ENCODE measurements around the gene SLC30A4.
A peak's percentile ranks its signal among the peaks of the same experiment; 100 is the strongest.
"Not testable (repeated sequence)": the region's sequence is repeated elsewhere in the genome, so short reads cannot be mapped to it uniquely, and the experiment has no call there.

SLC30A4 gene, protein sequence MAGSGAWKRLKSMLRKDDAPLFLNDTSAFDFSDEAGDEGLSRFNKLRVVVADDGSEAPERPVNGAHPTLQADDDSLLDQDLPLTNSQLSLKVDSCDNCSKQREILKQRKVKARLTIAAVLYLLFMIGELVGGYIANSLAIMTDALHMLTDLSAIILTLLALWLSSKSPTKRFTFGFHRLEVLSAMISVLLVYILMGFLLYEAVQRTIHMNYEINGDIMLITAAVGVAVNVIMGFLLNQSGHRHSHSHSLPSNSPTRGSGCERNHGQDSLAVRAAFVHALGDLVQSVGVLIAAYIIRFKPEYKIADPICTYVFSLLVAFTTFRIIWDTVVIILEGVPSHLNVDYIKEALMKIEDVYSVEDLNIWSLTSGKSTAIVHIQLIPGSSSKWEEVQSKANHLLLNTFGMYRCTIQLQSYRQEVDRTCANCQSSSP

DNA sequence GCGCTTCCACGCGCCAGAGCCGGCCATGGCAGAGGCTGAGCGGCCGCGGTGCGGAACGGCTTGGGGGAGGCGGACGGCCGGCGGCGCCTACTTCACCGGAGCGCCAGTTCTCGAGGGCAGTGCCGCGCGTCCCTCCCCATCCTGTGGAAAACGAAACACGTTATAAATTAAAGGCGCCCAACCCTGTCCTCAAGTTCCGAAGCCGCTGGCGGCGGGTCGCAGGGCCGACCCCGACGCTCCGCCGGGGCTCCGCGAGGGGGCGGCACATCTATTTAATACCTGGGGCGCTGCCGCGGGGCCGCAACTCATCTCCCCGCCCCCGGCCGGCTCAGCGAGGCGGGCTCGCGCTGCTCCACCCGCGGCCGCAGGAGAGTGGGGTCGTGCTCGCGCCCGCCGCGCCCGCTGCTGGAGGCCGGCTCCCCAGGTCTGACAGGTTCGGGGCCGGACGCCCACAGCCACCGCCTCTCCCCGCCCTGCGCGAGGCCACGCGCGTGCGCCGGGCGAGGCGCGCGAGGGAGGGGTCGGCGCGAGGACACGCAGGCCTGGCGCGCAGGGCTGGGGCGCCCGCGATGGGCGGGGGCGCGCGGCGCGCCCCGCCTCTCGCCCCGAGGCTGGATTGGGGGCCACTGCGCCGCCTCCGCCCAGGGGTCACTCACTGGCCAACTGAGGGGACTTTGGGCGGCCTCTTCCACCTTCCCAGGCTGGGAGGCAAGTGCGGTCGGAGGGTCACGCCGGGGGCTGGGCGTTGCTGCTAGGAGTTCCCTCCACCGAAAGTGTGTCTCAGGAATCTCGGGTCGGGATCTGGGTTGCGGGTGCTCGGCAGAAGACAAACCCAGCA, at the start of gene SLC30A4:
Gene SLC30A4, minus strand, starts transcription at position 428 of the 838 bp plus-strand sequence. Its CDS starts 401 bp downstream, at position 27.
- no peak for DNase-seq

DNA sequence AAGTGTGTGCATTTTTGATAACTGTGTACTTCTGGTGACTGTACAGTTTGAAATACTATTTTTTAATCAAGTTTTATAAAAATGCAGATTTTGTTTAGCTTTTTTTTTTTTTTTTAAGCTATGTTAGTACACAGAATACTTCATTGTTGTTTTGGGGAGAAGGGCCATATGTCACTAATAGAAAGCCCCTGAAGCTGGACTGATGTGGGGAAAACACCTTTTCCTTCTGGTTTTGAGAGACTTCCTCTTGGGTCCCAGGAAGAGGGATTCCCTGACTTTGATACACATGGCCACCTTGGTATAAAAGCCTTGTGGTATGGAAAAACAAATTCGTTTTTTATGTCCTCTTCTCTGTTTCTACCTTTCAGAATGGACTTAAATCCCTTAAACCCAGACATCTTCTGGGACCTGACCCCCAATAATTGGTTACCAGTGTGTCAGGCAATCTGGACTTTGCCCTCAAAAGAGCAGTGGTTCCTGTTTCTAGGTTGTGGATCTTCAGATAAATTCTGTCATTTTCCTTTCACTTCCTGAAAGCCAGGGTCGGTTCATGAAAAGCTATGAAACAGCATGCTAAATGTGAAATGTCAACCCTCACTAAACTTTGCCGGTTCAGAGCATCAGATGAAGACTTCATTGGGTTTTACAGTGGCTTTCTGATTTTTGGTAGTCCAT, 33.5 kb upstream of the SLC30A4 start:
- DNase-seq = no peak

DNA sequence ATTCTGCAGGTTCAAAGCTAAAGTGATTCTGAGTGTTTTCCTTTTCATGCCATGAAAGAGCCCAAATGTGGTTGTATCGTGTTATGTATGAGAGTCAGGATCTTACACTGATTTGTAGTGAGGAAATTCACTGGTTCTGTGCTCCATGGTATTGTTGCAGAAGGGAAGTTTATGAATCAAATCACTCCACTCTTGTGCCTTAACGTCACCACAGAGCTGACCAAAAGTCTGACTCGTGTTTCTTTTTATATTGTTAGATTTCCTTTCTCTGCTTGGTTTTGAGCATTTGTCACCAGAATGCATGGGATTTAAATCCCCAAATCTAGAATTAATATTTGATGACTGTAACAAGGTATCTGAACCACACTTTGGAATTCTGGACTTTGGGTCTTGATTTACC, 29.1 kb upstream of the SLC30A4 start:
- no peak for DNase-seq

DNA sequence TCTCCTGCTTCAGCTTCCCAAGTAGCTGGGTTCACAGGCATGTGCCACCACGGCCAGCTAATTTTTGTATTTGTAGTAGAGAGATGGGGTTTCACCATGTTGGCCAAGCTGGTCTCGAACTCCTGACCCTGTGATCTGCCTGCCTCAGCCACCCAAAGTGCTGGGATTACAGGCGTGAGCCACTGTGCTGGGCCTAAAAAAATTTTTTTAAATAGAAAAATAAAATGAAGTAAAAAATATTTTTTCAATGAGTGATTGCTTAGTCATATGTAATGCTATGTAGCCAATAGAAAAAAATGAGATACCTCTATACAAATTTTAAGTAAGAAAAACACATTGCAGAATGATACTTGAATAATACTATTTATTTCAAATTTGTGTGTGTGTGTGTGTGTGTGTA, 27.9 kb upstream of the SLC30A4 start:
- DNase-seq = no peak

DNA sequence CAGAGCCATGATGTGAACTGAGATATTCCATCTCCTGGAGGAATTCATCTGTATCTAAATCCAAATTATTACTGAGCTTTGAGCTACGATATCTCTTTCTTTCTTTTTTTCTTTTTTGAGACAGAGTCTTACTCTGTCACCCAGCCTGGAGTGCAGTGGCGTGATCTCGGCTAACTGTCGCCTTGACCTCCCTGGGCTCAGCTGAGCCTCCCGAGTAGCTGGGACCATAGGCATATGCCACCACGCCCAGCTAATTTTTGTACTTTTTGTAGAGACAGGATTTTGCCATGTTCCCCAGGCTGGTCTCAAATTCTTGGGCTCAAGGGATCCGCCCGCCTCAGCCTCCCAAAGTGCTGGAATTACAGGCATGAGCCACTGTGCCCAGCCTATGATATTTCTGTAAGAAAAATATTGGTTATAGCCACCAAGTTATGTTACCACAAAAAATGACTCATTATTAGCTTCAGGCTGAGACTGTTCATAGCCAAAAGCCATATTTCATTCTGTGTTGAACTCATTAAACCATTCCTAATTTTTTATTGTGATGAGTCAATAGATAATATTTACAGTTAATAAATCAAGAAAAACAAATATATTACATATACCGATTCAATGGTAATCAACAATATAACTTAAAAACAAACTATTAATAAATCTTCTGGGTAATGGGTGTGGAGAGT, 27.1 kb upstream of the SLC30A4 start:
- no peak for DNase-seq

DNA sequence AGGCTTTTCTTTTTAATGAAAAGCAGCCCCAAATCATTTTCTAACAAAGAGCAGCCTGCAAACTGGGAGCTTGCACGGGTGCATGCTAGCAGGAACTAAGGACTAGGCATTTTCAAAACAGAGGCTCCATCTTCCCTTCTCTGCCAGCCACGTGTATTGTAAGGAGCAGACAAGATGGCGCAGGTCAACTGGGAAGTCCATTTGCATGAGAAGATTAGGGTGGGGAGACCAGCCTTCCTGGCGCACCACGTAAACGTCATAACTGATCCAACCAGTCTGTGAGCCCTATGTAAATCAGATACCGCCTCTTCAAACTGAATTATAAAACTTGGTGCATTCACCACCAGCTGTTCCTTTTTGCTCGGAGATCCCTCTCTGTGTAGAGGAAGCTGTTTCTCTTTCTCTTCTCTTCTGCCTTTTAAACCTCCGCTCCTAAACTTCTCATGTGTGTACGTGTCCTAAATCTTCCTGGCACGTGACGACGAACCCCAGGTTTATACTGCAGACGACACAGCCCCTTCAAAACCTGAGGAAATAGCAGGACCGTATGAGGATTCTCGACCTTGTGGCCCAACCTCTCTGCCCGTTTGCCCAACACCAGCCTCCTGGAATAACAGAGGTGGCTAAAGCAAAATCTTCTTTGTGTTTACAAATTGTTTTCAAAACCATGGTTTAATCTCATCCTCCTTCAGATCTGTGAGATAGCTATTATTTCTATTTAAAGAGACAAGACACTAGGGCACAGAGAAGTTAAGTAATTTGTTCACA, 26.4 kb upstream of the SLC30A4 start:
- no peak for DNase-seq

DNA sequence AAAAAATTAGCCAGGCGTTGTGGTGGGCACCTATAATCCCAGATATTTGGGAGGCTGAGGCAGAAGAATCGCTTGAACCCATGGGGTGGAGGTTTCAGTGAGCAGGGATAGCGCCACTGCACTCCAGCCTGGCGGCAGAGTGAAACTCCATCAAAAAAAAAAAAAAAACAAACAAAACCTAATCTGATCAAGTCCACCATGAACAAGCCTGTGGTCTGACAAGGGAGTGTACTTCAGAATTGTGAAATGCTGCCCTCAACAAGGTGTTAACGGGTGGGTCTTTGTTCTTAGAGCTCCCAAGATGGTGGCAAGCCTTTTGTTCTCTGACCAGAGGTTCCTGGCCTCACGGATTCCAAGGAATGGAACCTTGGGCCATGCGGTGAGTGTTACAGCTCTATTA, 24.2 kb upstream of the SLC30A4 start:
- no peak for DNase-seq

DNA sequence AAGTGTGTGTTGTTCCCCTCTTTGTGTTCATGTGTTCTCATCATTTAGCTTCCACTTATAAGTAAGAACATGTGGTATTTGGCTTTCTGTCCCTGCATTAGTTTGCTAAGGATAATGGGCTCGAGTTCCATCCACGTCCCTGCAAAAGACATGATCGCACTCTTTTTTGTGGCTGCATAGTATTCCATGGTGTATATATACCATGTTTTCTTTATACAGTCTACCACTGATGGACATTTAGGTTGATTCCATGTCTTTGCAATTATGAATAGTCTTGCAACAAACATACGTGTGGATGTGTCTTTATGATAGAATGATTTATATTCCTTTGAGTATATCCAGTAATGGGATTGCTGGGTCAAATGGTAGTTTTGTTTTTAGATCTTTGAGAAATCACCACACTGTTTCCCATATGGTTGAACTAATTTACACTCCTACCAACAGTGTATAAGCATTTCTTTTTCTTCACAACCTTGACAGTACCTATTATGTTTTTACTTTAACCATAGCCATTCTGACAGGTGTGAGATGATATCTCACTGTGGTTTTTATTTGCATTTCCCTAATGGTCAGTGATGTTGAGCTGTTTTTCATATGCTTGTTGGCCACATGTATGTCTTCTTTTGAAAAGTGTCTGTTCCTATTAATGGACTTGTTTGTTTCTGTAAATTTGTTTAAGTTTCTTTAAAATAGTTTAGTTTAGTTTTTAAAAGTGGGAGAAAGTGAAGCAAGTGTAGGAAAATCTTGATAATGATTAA, 21.9 kb upstream of the SLC30A4 start:
- no peak for DNase-seq

DNA sequence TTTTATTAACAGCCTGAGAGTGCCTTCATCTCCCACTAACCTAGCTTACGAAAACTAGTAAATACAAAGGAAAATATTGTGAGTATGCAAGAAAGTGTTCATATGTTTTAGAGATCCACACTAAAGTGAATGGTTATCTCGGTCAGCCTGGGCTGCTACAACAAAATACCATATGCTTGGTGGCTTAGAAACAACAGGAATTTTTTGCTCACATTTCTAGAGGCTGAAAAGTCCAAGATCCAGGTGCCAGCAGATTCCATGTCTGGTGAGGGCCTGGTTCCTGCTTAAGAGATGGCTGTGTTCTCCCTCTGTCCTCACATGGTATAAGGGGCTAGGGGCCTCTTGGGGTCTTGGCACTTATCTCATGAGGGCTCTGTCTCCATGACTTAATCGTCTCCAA, 20.5 kb upstream of the SLC30A4 start:
- DNase-seq = no peak

DNA sequence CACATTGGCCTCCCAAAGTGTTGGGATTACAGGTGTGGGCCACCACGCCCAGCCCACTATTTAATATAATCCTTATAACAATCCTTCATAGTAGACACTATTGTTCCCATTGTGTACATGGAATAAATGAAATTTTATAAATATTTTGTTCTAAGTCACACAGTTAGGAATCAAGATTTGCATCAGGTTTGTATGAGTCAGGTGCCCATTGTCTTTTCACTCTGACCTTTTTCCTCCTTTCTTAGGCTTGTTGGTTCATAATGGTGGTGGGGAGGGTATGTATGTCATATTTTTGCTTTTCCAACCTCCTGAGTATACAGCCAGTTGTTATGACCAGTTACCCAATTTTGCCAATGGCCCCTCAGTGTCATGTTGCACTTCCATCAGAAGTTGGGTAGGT, 18.0 kb upstream of the SLC30A4 start:
- DNase-seq = no peak

DNA sequence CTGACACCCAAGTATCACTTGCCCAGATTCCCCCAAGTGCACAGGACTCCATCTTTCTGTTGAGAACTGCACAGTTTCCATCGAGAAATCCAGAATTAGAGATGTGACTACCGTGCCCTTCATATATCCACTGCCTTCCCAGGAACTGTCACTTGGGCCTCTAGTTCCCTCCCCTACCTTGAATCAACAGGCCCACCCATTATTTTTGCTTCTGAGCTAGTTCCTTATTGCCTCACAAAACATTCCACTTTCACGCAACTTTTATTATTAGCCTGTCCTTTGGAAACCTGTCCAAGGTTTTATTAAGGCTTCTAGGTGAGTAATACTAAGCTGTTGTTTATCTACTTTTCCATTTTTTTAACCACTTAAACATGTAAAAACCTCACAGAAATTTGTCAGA, 17.1 kb upstream of the SLC30A4 start:
- no peak for DNase-seq

DNA sequence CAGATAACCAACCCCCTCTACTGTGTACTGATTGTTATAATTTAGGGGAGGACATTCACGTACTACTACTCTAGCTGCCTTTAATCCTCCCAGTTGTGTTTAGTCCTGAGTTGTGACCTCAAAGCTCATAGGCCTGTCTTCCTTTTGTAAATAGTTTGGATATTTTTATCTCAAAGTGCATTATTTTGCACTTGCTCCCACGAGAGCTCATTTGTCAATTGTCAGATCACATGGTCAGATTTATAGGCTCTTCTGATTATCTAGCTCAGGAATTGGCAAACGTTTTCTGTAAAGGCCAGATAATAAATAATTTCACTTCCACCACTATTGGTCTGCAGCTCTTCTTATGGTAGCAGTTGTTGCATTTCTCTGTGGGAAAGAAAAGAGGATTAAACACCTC, 14.4 kb upstream of the SLC30A4 start:
- no peak for DNase-seq

DNA sequence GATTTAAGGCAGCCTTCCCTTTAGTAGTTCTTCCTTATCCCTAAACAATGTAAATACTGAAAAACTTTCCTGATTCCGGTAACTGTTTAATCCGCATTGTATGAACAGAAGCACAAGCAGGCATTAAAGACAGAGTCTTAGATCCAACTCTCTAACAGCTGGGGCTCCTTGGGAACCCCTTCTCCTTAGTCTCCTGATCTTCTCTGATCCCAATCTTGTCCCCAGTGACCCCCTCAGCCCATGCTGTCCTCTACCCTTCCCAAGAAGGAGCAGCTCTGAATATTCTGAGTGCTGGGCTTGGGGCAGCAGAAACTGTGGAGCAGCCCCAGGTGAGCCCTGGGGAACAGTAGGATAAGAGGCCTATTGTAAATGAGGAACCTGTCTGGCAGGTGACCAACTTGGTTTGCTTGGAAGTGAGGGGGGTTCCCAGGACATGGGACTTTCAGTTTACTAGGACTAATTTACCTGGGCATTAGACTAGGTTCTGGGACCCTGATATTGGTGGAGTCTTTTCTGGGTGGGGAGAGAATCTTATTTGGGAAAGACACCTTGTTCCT, 13.0 kb upstream of the SLC30A4 start:
- DNase-seq = no peak

DNA sequence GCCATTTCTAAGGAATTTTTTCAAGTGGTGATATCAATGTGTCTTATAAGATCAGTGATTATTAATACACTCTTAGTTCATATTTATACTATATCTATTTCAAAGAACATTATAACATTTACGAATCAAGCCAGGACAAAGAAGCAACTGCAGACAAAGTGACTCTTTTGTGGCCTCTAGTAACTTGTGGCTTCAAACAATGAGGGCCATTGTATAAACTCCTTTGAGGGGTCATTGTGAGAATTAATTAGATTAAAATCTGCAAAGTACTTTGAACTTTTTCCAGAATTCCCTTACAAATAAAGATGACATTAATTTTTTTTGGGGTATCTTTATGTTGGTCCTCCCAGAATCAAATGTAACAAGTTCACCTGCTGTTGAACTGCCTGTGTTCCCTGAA, 12.3 kb upstream of the SLC30A4 start:
- DNase-seq = no peak

DNA sequence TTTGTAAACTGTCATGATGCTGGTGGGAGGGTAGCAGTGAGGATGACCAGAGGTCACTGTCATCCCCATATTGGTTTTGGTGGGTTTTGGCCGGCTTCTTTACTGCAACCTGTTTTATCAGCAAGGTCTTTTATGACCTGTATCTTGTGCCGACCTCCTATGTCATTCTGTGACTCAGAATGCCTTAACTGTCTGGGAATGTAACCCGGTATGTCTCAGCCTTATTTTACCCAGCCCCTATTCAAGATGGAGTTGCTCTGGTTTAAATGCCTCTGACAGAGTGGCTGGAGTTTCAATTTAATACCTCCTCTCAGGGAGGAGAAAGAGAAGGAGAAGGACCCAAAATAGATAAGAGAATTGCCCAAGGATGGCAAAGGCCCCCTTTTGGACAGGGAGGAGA, 10.3 kb upstream of the SLC30A4 start:
- DNase-seq = not testable (repeated sequence)

DNA sequence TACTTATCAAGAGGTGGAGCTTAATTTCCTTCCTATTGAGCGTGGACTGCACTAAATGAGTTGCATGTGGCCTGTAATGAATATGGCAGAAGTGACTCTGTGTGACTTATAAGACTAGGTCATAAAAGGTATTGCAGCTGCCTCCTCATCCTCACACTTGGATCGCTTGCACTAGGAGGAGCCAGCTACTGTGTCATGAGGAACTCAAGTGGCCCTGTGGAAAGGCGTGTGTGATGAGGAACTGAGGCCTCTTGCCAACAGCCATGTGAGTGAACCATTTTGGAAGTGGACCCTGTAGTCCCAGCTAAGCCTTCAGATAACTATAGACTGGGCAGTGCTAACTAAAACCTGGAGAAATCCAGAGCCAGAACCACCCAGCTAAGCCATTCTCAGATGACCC, 7.1 kb upstream of the SLC30A4 start:
- DNase-seq = no peak

DNA sequence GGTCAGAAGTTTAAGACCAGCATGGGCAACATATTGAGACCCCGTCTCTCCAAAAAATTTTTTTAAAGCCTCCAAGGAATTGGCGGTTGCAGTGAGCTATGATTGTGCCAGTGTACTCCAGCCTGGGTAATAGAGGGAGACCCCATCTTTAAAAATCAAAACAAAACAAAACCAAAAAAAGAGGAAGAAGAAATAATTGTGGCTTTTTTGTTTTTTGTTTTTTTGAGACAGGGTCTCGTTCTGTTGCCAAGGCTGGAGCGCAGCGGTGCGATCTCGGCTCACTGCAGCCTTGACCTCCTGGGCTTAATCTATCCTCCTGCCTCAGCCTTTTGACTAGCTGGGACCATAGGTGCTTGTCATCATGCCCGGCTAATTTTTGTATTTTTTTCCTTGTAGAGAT, 4.5 kb upstream of the SLC30A4 start:
- DNase-seq = no peak

DNA sequence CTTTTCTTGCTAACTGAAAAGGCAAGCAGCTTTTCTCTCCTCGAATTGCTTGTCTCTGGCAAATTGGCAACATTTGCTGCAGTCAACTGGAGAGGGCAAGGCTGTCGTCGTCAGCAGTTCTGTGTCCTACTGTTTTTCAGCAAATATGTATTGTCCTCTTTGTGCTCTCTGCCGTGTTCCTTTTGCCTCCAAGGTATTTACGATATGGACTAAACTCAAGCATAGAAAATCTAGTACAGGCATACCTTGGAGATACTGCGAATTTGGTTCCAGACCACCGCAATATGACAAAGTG, 558 bp upstream of the SLC30A4 start:
- no peak for DNase-seq

DNA sequence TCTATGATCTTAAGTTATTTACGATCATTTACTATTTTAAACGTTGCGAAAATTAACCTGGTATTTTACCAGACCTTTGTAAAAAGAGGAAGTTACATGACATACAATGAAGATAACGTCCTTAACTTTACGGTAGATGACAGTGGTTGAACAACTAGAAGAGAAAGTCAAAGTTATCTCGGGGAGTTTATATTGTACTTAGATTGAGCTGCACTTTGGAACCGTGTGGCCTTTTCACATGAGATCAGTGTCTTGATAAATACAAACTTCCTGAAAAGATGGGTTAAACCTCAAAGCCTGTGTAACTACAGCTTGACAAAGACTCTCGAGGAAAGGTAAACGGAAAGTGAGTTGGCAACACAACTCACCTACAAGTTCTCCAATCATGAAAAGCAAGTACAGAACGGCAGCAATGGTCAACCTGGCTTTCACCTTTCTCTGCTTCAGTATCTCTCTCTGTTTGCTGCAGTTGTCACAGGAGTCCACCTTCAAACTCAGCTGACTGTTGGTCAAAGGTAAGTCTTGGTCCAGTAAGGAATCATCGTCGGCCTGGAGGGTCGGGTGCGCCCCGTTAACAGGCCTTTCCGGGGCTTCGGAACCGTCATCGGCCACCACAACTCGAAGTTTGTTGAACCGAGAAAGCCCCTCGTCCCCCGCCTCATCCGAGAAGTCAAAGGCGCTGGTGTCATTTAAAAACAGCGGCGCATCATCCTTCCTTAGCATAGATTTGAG, 793 bp downstream of the SLC30A4 start:
- peak in 1 of 2 experiments; percentile 11 for DNase-seq

DNA sequence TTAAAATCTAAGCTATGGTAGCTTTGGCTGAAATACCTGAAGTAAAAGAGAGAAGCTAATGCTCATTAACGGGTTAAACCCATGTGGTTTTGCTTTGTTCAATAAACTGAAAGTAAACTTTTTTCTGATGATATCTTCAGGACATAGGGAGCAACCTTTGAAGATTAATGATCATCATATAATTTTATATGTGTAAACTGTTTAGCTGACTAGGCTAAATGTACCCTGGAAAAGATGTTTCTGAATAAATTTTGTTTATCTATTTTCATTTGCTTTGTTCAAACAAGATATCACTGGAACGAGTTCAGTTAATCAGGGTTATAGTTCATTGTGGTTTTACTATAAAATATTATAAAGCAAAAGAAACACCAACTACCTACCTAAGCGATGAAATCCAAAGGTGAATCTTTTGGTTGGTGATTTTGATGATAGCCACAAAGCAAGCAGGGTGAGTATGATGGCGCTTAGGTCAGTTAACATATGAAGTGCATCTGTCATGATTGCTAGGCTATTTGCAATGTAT, 11.7 kb downstream of the SLC30A4 start:
- no peak for DNase-seq

All from Kasumi-1 (cell line).